Measurements from ENCODE around the gene STX10. TPM values are rescaled to one million over a fixed set of nuclear protein-coding genes. Genes with fewer than 3 reads are reported as not detected.

STX10 gene
- total and polyA plus RNA-seq, 9 of the 15 experiments (the other 6 are each of a cell fraction or from before 2014, with no cell fraction given) = 0.51 to 66.3 (median 31.0) TPM

- peak; percentile 22; the same call in 1 of the 2 replicates for TF ChIP-seq TGIF2 (CRISPR knock-in tag; IDR thresholded peaks at IDR 0.05)
- TF ChIP-seq ZBED1 (IDR thresholded peaks at IDR 0.05) = 0 out of 2 replicates have a peak, but pooled peaks have one; percentile 31
- peak; percentile 48; the same call in 1 of the 2 replicates for TF ChIP-seq PHTF2 (CRISPR knock-in tag; IDR thresholded peaks at IDR 0.05)
- TF ChIP-seq SIN3A (IDR thresholded peaks at IDR 0.05; ENCODE audit: borderline replicate concordance in 2 of 2, control insufficient read depth in 1 of 2, low read depth in 2 of 2, low read length in 2 of 2) = peak; percentile 57 to 85; a peak in 2 of 4 replicates
- no peak; the same call in none of the 2 replicates for TF ChIP-seq ETS1 (conservative IDR thresholded peaks at IDR 0.05; ENCODE audit: control insufficient read depth, low read depth, low read length)
- 0 out of 2 replicates have a peak, but pooled peaks have one; percentile 39 for TF ChIP-seq ZKSCAN1 (IDR thresholded peaks at IDR 0.05; ENCODE audit: low read depth, low read length)
- 0 out of 2 replicates have a peak, but pooled peaks have one; percentile 18 for TF ChIP-seq STAG1 (CRISPR knock-in tag; IDR thresholded peaks at IDR 0.05; ENCODE audit: borderline replicate concordance)
- TF ChIP-seq BRD9 (IDR thresholded peaks at IDR 0.05; ENCODE audit: low read depth, partially characterized antibody) = peak; percentile 58
- TF ChIP-seq EZH2 (IDR thresholded peaks at IDR 0.05; ENCODE audit: borderline replicate concordance, low read depth, low read length) = no peak
- no peak for TF ChIP-seq SMARCA4 (IDR thresholded peaks at IDR 0.05)
- no peak for TF ChIP-seq ZC3H4 (CRISPR knock-in tag; IDR thresholded peaks at IDR 0.05; ENCODE audit: borderline replicate concordance)
- TF ChIP-seq NFXL1 (CRISPR knock-in tag; IDR thresholded peaks at IDR 0.05) = no peak
- TF ChIP-seq HLTF (IDR thresholded peaks at IDR 0.05) = no peak
- TF ChIP-seq ETV5 (CRISPR knock-in tag; IDR thresholded peaks at IDR 0.05; ENCODE audit: low read depth) = peak; percentile 92
- TF ChIP-seq RNF2 (IDR thresholded peaks at IDR 0.05) = peak; percentile 84
- no peak for TF ChIP-seq MEIS2 (IDR thresholded peaks at IDR 0.05; ENCODE audit: partially characterized antibody)
- no peak for TF ChIP-seq ZBTB5 (IDR thresholded peaks at IDR 0.05)
- TF ChIP-seq NFE2L1 (tag; IDR thresholded peaks at IDR 0.05; ENCODE audit: borderline replicate concordance, low read depth) = no peak
- no peak for TF ChIP-seq MAFF (IDR thresholded peaks at IDR 0.05; ENCODE audit: low read length)
- TF ChIP-seq PRDM10 (IDR thresholded peaks at IDR 0.05; ENCODE audit: partially characterized antibody) = peak; percentile 12
- peak; percentile 90 for TF ChIP-seq POLR2AphosphoS5 (IDR thresholded peaks at IDR 0.05; ENCODE audit: control insufficient read depth, insufficient read depth, low read depth, low read length)
- TF ChIP-seq MYNN (IDR thresholded peaks at IDR 0.05) = peak; percentile 46; the same call in 1 of the 2 replicates
- TF ChIP-seq MYNN (CRISPR knock-in tag; IDR thresholded peaks at IDR 0.05) = no peak
These were observed 1.6 kb upstream of the STX10 start (continued) for GRCh38 chr19:13151605-13152355.

Data from K562 (cell line).